Stomach (tissue), 4 donors: ENCODE results near the gene LMAN1.

Experiments used
- EP300 ChIP-seq: sonication (generic); formaldehyde crosslinking; IDR thresholded peaks from one replicate; pipeline ENCODE4 v1.6.1; 2017; ENCODE audit warnings: antibody characterized with exemption
- POLR2A ChIP-seq, 4 donors: fragments of 450-650 bp; IDR thresholded peaks; one replicate each; pipeline ENCODE4 v1.6.1; 2016; ENCODE audit warnings: antibody characterized with exemption in 4 of 4, control low read depth in 2 of 4, mild to moderate bottlenecking in 1 of 4, moderate library complexity in 1 of 4
- POLR2AphosphoS5 ChIP-seq, 3 donors: sonication (generic); formaldehyde crosslinking; IDR thresholded peaks; one replicate each; pipeline ENCODE4 v1.6.1; 2016; ENCODE audit warnings: antibody characterized with exemption in 3 of 3
- TF ChIP-seq, protein P1 (sequence below), 7 experiments: fragments of 450-650 bp in 4 of 7; fragments of 200-600 bp in 3 of 7; sonication (generic) in 3 of 7; IDR thresholded peaks; one replicate each; pipeline ENCODE4 v1.5.1; 2016 to 2019; ENCODE audit warnings: antibody characterized with exemption in 7 of 7, control low read depth in 2 of 7, mild to moderate bottlenecking in 1 of 7

DNA sequence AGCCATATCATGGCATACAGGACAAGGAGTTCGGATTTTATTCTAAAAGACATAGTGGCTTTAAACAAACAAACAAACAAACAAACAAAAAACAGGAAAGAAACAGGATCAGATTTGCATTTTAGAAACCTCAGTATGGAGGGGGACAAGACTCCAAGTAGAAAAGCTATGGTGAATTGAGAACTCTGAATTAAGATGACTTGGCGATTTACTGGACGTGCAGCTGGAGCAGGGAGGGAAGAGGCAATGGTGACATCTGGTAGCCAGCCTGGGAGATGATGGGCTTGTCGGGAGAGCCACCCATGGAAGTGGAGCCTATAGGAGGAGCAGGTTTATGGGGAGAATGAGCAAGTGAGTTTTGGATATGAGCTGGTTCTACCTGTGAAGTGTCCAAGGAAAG, 53.8 kb downstream of the LMAN1 start:
- no peak for TF ChIP-seq EP300
- TF ChIP-seq, protein P1, sequence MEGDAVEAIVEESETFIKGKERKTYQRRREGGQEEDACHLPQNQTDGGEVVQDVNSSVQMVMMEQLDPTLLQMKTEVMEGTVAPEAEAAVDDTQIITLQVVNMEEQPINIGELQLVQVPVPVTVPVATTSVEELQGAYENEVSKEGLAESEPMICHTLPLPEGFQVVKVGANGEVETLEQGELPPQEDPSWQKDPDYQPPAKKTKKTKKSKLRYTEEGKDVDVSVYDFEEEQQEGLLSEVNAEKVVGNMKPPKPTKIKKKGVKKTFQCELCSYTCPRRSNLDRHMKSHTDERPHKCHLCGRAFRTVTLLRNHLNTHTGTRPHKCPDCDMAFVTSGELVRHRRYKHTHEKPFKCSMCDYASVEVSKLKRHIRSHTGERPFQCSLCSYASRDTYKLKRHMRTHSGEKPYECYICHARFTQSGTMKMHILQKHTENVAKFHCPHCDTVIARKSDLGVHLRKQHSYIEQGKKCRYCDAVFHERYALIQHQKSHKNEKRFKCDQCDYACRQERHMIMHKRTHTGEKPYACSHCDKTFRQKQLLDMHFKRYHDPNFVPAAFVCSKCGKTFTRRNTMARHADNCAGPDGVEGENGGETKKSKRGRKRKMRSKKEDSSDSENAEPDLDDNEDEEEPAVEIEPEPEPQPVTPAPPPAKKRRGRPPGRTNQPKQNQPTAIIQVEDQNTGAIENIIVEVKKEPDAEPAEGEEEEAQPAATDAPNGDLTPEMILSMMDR (IDR thresholded peaks at IDR 0.05) = no peak
- no peak for TF ChIP-seq POLR2A (IDR thresholded peaks at IDR 0.05)
- no peak for TF ChIP-seq POLR2AphosphoS5 (IDR thresholded peaks at IDR 0.05)
